Kasumi-1 (cell line): ENCODE data around the gene NEURL1B.
"Not testable (repeated sequence)": the region's sequence is repeated elsewhere in the genome, so short reads cannot be mapped to it uniquely, and the experiment has no call there.

Experiments used
- DNase-seq, 2 experiments: peaks; one replicate each; lab custom pipeline; 2025; lab: John Stamatoyannopoulos, UW

Gene NEURL1B

GRCh38 chr5:172634106-172634899 lies 6.8 kb upstream of the NEURL1B start:
- DNase-seq: no peak

GRCh38 chr5:172635038-172635437 lies 6.0 kb upstream of the NEURL1B start:
- DNase-seq: no peak

GRCh38 chr5:172636279-172637050 lies 4.6 kb upstream of the NEURL1B start:
- DNase-seq: no peak

- DNase-seq: no peak
Measured at GRCh38 chr5:172637110-172637580, 3.9 kb upstream of the NEURL1B start.

GRCh38 chr5:172637740-172638139 lies 3.3 kb upstream of the NEURL1B start:
- DNase-seq: no peak

GRCh38 chr5:172638209-172638768 lies 2.8 kb upstream of the NEURL1B start:
- DNase-seq: no peak

GRCh38 chr5:172640139-172640538 lies 924 bp upstream of the NEURL1B start:
- DNase-seq: no peak

GRCh38 chr5:172641359-172642050 lies 442 bp downstream of the NEURL1B start:
- DNase-seq: no peak

GRCh38 chr5:172642051-172642409 lies 967 bp downstream of the NEURL1B start:
- no peak for DNase-seq

GRCh38 chr5:172642486-172642885 lies 1.4 kb downstream of the NEURL1B start:
- DNase-seq: no peak

GRCh38 chr5:172642926-172643871 lies 2.1 kb downstream of the NEURL1B start:
- DNase-seq: peak; percentile 28 to 50

GRCh38 chr5:172644266-172644665 lies 3.2 kb downstream of the NEURL1B start:
- DNase-seq: no peak

- DNase-seq: no peak
Measured at GRCh38 chr5:172644711-172645110, 3.6 kb downstream of the NEURL1B start.

GRCh38 chr5:172645271-172646055 lies 4.4 kb downstream of the NEURL1B start:
- no peak for DNase-seq

GRCh38 chr5:172646716-172647285 lies 5.7 kb downstream of the NEURL1B start:
- DNase-seq: no peak

- DNase-seq: no peak
Measured at GRCh38 chr5:172647352-172648012, 6.4 kb downstream of the NEURL1B start.

GRCh38 chr5:172648013-172648381 lies 6.9 kb downstream of the NEURL1B start:
- DNase-seq: no peak

- no peak for DNase-seq
Measured at GRCh38 chr5:172648755-172649154, 7.7 kb downstream of the NEURL1B start.

GRCh38 chr5:172656496-172656895 lies 15.4 kb downstream of the NEURL1B start:
- not testable (repeated sequence) for DNase-seq
